ENCODE measurements around the gene USP3. TPM values are rescaled to one million over a fixed set of nuclear protein-coding genes. Genes with fewer than 3 reads are reported as not detected.
A peak's percentile ranks its signal among the peaks of the same experiment; 100 is the strongest.

USP3 gene
- total RNA-seq, 1 experiment from 2014 or later: 70.2 TPM

DNA sequence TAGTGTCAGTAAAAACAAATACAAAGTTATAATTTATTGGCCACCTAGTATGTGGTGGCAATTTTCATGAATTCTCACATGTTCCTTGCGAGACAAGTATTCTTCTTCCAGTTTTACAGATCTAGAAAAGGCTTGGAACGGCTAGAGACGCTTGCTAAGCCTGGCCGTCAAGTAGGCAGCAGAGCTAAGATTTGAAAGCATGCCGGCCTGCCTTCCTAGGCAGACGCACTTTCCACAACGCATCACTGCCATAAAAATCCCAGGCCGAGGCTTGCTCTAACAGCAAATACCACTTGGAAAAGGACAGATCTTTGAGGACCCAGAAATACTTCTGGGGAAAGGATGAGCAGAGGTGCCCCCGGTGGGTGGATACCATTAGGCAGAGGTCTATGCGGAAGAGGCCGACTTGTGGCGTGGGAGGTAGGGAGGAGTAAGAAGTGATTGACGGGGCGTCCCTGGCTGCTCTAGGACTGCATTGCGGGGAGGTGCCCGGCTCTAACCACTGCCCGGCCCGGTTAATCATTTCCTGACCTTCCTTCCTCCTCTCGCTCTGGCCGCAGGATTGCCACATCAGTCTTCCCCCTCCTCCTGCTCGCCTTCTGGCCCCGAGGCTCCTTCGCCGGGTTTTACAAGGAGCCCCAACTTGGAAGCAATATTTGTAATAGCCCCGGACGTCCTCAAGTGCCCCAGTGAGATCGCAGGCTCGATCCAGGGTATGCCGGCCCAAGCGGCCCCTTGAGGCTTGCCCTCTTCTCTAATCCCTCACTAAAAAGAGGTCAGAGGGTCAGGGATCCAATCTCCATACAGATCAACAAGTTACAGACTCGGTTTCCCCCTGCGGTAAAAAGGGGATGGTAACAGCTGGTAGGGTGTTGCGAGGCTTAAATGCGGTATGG lies 1.3 kb upstream of the USP3 start:
- H3K9me3 Mint-ChIP-seq (ENCODE audit: unreplicated experiment): no peaks in the 10 kb centered on the region
- ChIA-PET POLR2A (interaction anchor here (0.7 to 8.7 kb wide), 17 partner anchors 7 to 847 kb away, joined by 3 to 366 read pairs (median 21); partner anchors contain the start of gene FBXL22), CTCF (interaction anchor here (0.7 to 1.9 kb wide), 10 partner anchors 11 to 97 kb away, joined by 3 to 9 read pairs (median 5); no protein-coding TSS in a partner anchor)
- peaks cover 14% of the 10 kb centered on the region for H3K36me3 Mint-ChIP-seq (ENCODE audit: insufficient read depth, unreplicated experiment)
- no peaks in the 10 kb centered on the region for H3K27me3 Mint-ChIP-seq (ENCODE audit: insufficient read depth, unreplicated experiment)
- intact Hi-C loops (cut with micrococcal nuclease): loop anchor here (1.0 to 10.0 kb wide), 4 partner anchors 20 to 98 kb away; no protein-coding TSS in a partner anchor
- BruUV-seq (replicated peaks): no TSS peak
- peaks cover 35% of the 10 kb centered on the region for H3K4me1 Mint-ChIP-seq (ENCODE audit: insufficient read depth, unreplicated experiment)
- TF ChIP-seq, protein P1, sequence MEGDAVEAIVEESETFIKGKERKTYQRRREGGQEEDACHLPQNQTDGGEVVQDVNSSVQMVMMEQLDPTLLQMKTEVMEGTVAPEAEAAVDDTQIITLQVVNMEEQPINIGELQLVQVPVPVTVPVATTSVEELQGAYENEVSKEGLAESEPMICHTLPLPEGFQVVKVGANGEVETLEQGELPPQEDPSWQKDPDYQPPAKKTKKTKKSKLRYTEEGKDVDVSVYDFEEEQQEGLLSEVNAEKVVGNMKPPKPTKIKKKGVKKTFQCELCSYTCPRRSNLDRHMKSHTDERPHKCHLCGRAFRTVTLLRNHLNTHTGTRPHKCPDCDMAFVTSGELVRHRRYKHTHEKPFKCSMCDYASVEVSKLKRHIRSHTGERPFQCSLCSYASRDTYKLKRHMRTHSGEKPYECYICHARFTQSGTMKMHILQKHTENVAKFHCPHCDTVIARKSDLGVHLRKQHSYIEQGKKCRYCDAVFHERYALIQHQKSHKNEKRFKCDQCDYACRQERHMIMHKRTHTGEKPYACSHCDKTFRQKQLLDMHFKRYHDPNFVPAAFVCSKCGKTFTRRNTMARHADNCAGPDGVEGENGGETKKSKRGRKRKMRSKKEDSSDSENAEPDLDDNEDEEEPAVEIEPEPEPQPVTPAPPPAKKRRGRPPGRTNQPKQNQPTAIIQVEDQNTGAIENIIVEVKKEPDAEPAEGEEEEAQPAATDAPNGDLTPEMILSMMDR (IDR thresholded peaks at IDR 0.05; ENCODE audit: unreplicated experiment): no peak
- peak overlapping the region; percentile 87 for H3K4me3 Mint-ChIP-seq (ENCODE audit: unreplicated experiment)
- peak overlapping the region; percentile 97 for H3K27ac Mint-ChIP-seq (ENCODE audit: low read depth, unreplicated experiment)
- peak; percentile 97 for DNase-seq (ENCODE audit: unreplicated experiment)

- TSS peak; percentile 91 for BruUV-seq (replicated peaks)
- peaks cover 37% of the 10 kb centered on the region for H3K4me1 Mint-ChIP-seq (ENCODE audit: insufficient read depth, unreplicated experiment)
- no peaks in the 10 kb centered on the region for H3K9me3 Mint-ChIP-seq (ENCODE audit: unreplicated experiment)
- POLR2A ChIA-PET: interaction anchor here (0.7 to 8.7 kb wide), 16 partner anchors 16 to 131 kb away, joined by 3 to 366 read pairs (median 24); partner anchors contain the start of gene FBXL22
- H3K36me3 Mint-ChIP-seq (ENCODE audit: insufficient read depth, unreplicated experiment): peaks cover 14% of the 10 kb centered on the region
- peak; percentile 87 for DNase-seq (ENCODE audit: unreplicated experiment)
- CTCF ChIA-PET: interaction anchor here (0.7 to 1.9 kb wide), 7 partner anchors 18 to 50 kb away, joined by 3 to 9 read pairs (median 6); no protein-coding TSS in a partner anchor
- intact Hi-C loops (cut with micrococcal nuclease): loop anchor here (1.0 to 10.0 kb wide), 5 partner anchors 20 to 99 kb away; no protein-coding TSS in a partner anchor
- H3K27ac Mint-ChIP-seq (ENCODE audit: low read depth, unreplicated experiment): peak overlapping the region; percentile 97
- no peaks in the 10 kb centered on the region for H3K27me3 Mint-ChIP-seq (ENCODE audit: insufficient read depth, unreplicated experiment)
- TF ChIP-seq, protein P1 (IDR thresholded peaks at IDR 0.05; ENCODE audit: unreplicated experiment): no peak
- H3K4me3 Mint-ChIP-seq (ENCODE audit: unreplicated experiment): peak overlapping the region; percentile 87
Measured at GRCh38 chr15:63503739-63504246, 600 bp upstream of the USP3 start.

DNA sequence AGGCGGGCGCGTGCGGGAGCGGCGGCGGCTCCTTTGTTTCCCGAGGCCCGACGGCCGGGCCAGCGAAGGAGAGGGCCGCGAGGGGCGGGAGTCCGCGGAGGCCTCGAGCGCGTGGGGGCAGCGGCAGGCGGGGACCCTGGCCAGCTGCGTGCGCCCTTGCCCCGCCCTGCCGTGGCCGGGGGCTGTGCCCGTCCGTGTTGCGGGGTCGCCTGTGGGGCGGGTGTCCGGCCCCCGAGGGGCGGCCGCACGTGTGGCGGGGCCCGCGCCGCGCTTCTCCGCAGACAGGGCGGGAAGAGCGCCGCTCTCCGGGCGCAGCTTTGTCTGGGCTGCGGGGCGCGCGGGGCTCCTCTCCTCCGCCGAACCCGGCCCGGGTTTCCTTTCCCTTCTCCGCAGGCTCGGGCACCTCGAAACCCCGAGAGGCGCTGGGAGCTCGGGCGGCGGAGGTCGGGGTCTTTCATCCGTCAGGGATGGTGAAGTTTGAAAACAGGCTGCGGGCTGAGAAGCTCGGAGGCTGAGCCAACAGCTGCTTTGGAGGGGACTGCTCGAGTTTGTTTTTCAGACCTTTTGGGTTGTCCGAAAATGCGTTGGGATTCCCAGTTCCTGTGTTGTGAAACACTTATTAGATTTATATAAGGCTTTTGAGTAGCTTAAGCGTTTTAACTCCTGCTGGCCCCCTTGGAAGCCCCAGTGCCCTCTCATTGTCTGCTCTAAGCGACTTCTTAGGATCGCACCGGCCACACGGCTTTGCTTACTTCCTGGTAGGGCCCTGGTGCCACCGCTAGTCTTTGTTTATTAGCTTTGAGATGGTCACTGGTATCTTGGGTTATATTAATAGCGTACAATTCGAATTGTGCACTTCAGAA lies 817 bp downstream of the USP3 start:
- intact Hi-C loops (cut with micrococcal nuclease): loop anchor here (1.0 to 10.0 kb wide), 2 partner anchors 94 to 100 kb away; no protein-coding TSS in a partner anchor
- CTCF ChIA-PET: interaction anchor here (0.7 to 4.3 kb wide), 14 partner anchors 9 to 94 kb away, joined by 3 to 34 read pairs (median 5); no protein-coding TSS in a partner anchor
- no TSS peak for BruUV-seq (replicated peaks)

More for the DNA sequence above, 817 bp downstream of the USP3 start:
- POLR2A ChIA-PET: interaction anchor here (0.6 to 8.7 kb wide), 28 partner anchors 13 to 1501 kb away, joined by 3 to 366 read pairs (median 5); partner anchors contain the start of genes CA12, CIAO2A, FBXL22 and PPIB
- peaks cover 14% of the 10 kb centered on the region for H3K36me3 Mint-ChIP-seq (ENCODE audit: insufficient read depth, unreplicated experiment)
- no peaks in the 10 kb centered on the region for H3K27me3 Mint-ChIP-seq (ENCODE audit: insufficient read depth, unreplicated experiment)
- TF ChIP-seq, protein P1 (IDR thresholded peaks at IDR 0.05; ENCODE audit: unreplicated experiment): no peak
- peak overlapping the region; percentile 86 for H3K27ac Mint-ChIP-seq (ENCODE audit: low read depth, unreplicated experiment)
- H3K4me1 Mint-ChIP-seq (ENCODE audit: insufficient read depth, unreplicated experiment): peaks cover 51% of the 10 kb centered on the region
- DNase-seq (ENCODE audit: unreplicated experiment): peak; percentile 60
- H3K4me3 Mint-ChIP-seq (ENCODE audit: unreplicated experiment): peak overlapping the region; percentile 87
- H3K9me3 Mint-ChIP-seq (ENCODE audit: unreplicated experiment): no peaks in the 10 kb centered on the region

Measured in MCF 10A (cell line).